Prostate gland (tissue), 2 donors: Measurements from ENCODE around the gene PYDC1. TPM values are rescaled to one million over a fixed set of nuclear protein-coding genes. Genes with fewer than 3 reads are reported as not detected.

Experiments
- DNase-seq: peaks from one replicate; pipeline ENCODE4 v3.0.0-alpha.2; 2019; ENCODE audit warnings: low spot score
- H3K27ac ChIP-seq, 2 donors: fragments of 200-600 bp; sonication (generic); 2 replicates each; pipeline ENCODE4 v1.5.1; 2017 to 2019
- H3K27me3 ChIP-seq: fragments of 200-600 bp; sonication (generic); replicated peaks from 2 replicates; pipeline ENCODE4 v1.5.1; 2019; ENCODE audit not compliant: insufficient read depth
- H3K36me3 ChIP-seq, 2 donors: fragments of 200-600 bp; sonication (generic); 1 replicate in 1 of 2; 2 replicates in 1 of 2; pipeline versions ENCODE4 v1.5.1 to v1.8.1; 2017 to 2019
- H3K4me1 ChIP-seq: fragments of 200-600 bp; sonication (generic); replicated peaks from 2 replicates; pipeline ENCODE4 v1.5.1; 2019
- H3K4me3 ChIP-seq, 2 donors: fragments of 200-600 bp; sonication (generic); 2 replicates each; pipeline ENCODE4 v1.5.1; 2017 to 2019
- H3K9me3 ChIP-seq: fragments of 200-600 bp; sonication (generic); 2 replicates; pipeline ENCODE4 v1.5.1; 2017
- POLR2A ChIP-seq: fragments of 450-650 bp; IDR thresholded peaks from one replicate; pipeline ENCODE4 v1.6.1; 2016; ENCODE audit warnings: antibody characterized with exemption, mild to moderate bottlenecking
- POLR2AphosphoS5 ChIP-seq: sonication (generic); formaldehyde crosslinking; IDR thresholded peaks from one replicate; pipeline ENCODE4 v1.6.1; 2017; ENCODE audit warnings: antibody characterized with exemption
- WGBS: methylation state at CpG from one replicate; pipeline ENCODE4 v1.1.5; 2018; 5-methylcytosine and 5-hydroxymethylcytosine counted together
- intact Hi-C: fragments of 100-400 bp; cut with DNase I; formaldehyde crosslinking; loops from one replicate; pipeline ENCODE4 v1.14.2; 2022
- total RNA-seq, 2 donors: library from RNA; depleted of rRNA; stranded (reverse); fragments of >200 nt; gene quantifications; one replicate each; pipeline ENCODE4 v1.1.0, GENCODE V29; 2016
- TF ChIP-seq, protein P1 (sequence below), 4 experiments: fragments of 200-600 bp in 2 of 4; fragments of 450-650 bp in 2 of 4; sonication (generic) in 2 of 4; IDR thresholded peaks; 1 replicate in 3 of 4; 2 replicates in 1 of 4; pipeline ENCODE4 v1.5.1; 2016 to 2019; ENCODE audit warnings: antibody characterized with exemption in 4 of 4, mild to moderate bottlenecking in 2 of 4, moderate library complexity in 2 of 4

PYDC1 gene
- total RNA-seq, 2 donors from 2014 or later: not detected

DNA sequence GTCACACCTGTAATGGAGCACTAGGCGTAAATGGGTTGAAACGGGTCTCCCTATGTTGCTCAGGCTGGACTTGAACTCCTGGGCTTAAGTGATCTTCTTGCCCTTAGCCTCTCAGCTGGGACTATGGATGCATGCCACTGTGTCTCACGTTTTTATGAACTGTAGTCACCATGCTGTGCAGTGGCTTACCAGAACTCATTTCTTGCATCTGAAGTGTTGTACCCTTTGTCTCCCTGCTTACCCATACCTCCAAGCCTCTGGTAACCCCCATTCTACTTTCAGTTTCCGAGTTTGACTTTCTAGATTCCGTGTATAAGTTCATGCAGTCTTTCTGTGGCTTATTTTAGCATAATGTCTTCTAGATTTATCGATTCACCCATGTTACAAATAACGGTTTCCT, 22.0 kb downstream of the PYDC1 start:
- no peak for DNase-seq
- peaks cover 18 to 32% of the 10 kb centered on the region in 2 donors for H3K36me3 ChIP-seq
- WGBS: 88% methylated on average over 7 of the region's 7 CpGs

DNA sequence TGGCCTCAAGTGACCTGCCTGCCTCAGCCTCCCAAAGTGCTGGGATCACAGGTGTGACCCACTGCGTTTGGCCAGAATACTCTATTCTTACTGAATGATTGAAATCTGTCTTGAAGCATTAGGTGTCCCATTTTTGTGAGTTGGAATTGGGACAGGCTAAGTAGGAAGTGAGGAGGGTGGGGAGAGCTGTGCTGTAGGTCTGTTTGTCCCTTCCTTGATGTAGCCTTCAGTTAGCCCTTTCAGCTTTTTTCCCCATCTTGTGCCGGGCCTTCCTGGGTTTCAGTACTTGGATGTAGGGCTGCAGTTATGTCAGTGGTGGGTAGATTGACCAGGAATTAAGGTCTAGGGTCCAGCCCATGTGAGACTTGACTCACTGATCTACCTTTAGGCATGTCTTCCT, 23.1 kb downstream of the PYDC1 start:
- no peaks in the 10 kb centered on the region for H3K27me3 ChIP-seq
- no peak for DNase-seq
- no peaks in the 10 kb centered on the region for H3K4me1 ChIP-seq
- WGBS: 91% methylated on average over 2 of the region's 2 CpGs
- TF ChIP-seq, protein P1, sequence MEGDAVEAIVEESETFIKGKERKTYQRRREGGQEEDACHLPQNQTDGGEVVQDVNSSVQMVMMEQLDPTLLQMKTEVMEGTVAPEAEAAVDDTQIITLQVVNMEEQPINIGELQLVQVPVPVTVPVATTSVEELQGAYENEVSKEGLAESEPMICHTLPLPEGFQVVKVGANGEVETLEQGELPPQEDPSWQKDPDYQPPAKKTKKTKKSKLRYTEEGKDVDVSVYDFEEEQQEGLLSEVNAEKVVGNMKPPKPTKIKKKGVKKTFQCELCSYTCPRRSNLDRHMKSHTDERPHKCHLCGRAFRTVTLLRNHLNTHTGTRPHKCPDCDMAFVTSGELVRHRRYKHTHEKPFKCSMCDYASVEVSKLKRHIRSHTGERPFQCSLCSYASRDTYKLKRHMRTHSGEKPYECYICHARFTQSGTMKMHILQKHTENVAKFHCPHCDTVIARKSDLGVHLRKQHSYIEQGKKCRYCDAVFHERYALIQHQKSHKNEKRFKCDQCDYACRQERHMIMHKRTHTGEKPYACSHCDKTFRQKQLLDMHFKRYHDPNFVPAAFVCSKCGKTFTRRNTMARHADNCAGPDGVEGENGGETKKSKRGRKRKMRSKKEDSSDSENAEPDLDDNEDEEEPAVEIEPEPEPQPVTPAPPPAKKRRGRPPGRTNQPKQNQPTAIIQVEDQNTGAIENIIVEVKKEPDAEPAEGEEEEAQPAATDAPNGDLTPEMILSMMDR (IDR thresholded peaks at IDR 0.05): no peak
- TF ChIP-seq POLR2A (no peak), POLR2AphosphoS5 (no peak)
- intact Hi-C loops: no loop called here
- H3K4me3 ChIP-seq: no peak overlapping the region
- no peak overlapping the region for H3K27ac ChIP-seq
- H3K36me3 ChIP-seq: peaks cover 28 to 41% of the 10 kb centered on the region in 2 donors
- no peaks in the 10 kb centered on the region for H3K9me3 ChIP-seq

More for the DNA sequence above, 22.0 kb downstream of the PYDC1 start:
- intact Hi-C loops: no loop called here
- TF ChIP-seq POLR2A: no peak
- TF ChIP-seq, protein P1 (IDR thresholded peaks at IDR 0.05): no peak
- TF ChIP-seq POLR2AphosphoS5: no peak
- Histone ChIP-seq H3K9me3 (no peaks in the 10 kb centered on the region), H3K27ac (no peak overlapping the region), H3K4me1 (no peaks in the 10 kb centered on the region), H3K4me3 (no peak overlapping the region), H3K27me3 (no peaks in the 10 kb centered on the region)

DNA sequence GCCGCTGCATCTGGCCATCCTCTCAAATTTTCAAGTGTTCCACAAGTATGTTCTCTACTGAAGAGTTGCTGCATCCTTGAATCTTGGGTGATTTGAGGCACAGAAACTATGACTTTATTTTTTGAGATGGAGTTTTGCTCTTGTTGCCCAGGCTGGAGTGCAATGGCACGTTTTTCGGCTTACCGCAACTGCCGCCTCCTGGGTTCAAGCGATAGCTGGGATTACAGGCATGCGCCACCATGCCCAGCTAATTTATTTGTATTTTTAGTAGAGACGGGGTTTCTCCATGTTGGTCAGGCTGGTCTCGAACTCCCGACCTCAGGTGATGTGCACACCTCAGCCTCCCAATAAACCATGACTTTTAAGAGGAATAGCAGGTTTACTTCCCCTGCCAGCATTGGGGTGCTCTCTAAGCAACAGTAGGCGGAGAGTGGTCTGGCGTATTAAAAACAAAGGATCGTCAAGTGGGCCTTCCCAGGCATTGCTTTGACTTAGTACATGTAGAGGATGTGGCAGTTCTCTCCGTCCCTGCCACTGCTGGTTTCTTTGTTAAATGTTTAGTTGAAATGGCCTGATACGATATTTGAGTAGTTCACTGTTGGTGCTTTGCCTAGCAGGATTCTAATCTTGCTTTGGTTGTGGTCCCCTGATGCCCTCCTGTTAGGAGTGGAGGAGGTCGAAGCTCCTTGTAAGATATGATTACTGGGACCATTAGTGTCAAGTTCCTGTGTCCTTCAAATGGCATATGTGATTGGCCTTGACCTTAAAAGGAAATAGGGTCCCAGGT, 23.9 kb downstream of the PYDC1 start:
- H3K4me1 ChIP-seq: no peaks in the 10 kb centered on the region
- H3K27me3 ChIP-seq: no peaks in the 10 kb centered on the region
- H3K27ac ChIP-seq: no peak overlapping the region
- H3K9me3 ChIP-seq: no peaks in the 10 kb centered on the region
- no peak for DNase-seq
- peaks cover 30 to 46% of the 10 kb centered on the region in 2 donors for H3K36me3 ChIP-seq
- no peak overlapping the region for H3K4me3 ChIP-seq
- WGBS: 94% methylated on average over 16 of the region's 16 CpGs
- intact Hi-C loops: no loop called here
- TF ChIP-seq POLR2A: no peak
- TF ChIP-seq, protein P1 (IDR thresholded peaks at IDR 0.05): no peak
- no peak for TF ChIP-seq POLR2AphosphoS5

DNA sequence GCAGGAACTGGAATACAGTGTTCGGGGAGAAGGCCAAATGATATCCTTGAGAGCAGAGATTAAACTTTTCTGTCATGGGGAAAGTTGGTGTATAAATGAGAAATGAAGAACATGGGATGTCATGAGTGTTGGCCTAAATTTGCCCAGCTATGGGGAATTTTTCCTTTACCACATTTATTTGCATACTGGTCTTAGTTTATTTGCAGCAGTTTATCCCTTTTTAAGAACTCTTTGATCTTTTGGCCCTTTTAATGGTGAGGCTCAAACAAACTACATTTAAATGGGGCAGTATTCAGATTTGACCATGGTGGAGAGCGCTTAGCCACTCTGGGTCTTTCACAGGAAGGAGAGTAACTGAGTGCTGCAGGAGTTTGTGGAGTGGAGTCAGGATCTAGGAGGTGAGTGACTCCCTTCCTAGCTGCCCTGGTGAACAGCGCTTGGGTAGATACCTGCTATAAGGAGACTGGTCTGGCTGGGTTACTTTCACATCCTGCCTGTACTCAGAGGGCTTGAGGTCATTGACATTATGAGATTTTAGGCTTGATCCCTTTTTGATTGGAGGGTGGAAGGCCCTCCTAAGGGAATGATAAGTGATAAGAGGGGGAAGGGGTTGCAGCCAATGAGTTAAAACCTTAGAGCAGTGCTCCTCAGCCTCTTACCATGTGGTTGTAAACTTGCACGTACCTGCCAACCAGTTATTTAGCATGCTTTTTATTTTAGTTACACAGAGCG, 25.1 kb downstream of the PYDC1 start:
- intact Hi-C loops: no loop called here
- TF ChIP-seq, protein P1 (IDR thresholded peaks at IDR 0.05): no peak
- no peak for TF ChIP-seq POLR2A
- TF ChIP-seq POLR2AphosphoS5: no peak
- H3K9me3 ChIP-seq: no peaks in the 10 kb centered on the region
- peaks cover 32 to 52% of the 10 kb centered on the region in 2 donors for H3K36me3 ChIP-seq
- WGBS: 83% methylated on average over 5 of the region's 5 CpGs
- DNase-seq: no peak
- H3K27ac ChIP-seq: no peak overlapping the region
- H3K4me1 ChIP-seq: no peaks in the 10 kb centered on the region
- no peaks in the 10 kb centered on the region for H3K27me3 ChIP-seq
- no peak overlapping the region for H3K4me3 ChIP-seq
